Measurements from ENCODE around the gene APC2. TPM values are rescaled to one million over a fixed set of nuclear protein-coding genes. Genes with fewer than 3 reads are reported as not detected.
A peak's percentile ranks its signal among the peaks of the same experiment; 100 is the strongest.

Gene APC2
- total RNA-seq, 1 experiment from 2014 or later, result 1.4 TPM

GRCh38 chr19:1408300-1409203, 41.4 kb upstream of the APC2 start (continued):
- TF ChIP-seq RELA (CRISPR knock-in tag; IDR thresholded peaks at IDR 0.05; ENCODE audit: borderline replicate concordance), result peak; percentile 24; the same call in 1 of the 2 replicates
- TF ChIP-seq FOXP1 (CRISPR knock-in tag; IDR thresholded peaks at IDR 0.05; ENCODE audit: borderline replicate concordance), result no peak
- TF ChIP-seq USF2 (CRISPR knock-in tag; IDR thresholded peaks at IDR 0.05), result no peak
- no peak for TF ChIP-seq FOXP4 (CRISPR knock-in tag; IDR thresholded peaks at IDR 0.05)
- TF ChIP-seq JAZF1 (CRISPR knock-in tag; IDR thresholded peaks at IDR 0.05), result no peak
- no peak for TF ChIP-seq E2F1 (CRISPR knock-in tag; IDR thresholded peaks at IDR 0.05)
- no peak for TF ChIP-seq OVOL2 (CRISPR knock-in tag; IDR thresholded peaks at IDR 0.05; ENCODE audit: borderline replicate concordance)

- ATAC-seq (no peak), DNase-seq (ENCODE audit: low spot score) (no peak)
- Mint-ChIP-seq H3K4me1 (peaks cover 51% of the 10 kb centered on the region), H3K4me3 (peak overlapping the region; percentile 95), H3K9me3 (no peaks in the 10 kb centered on the region), H3K27me3 (ENCODE audit: low read depth) (no peaks in the 10 kb centered on the region; the same call in 1 of the 2 replicates), H3K27ac (peak overlapping the region; percentile 96), H3K36me3 (peaks cover 24% of the 10 kb centered on the region)
- CTCF ChIA-PET, result interaction anchor here (0.9 kb wide), 1 partner anchor 143 kb away, joined by 3 read pairs; no protein-coding TSS in a partner anchor
- POLR2A ChIA-PET, result interaction anchor here (1.0 kb wide), 1 partner anchor 27 kb away, joined by 3 read pairs; no protein-coding TSS in a partner anchor
- no peak for TF ChIP-seq HMGA2 (CRISPR knock-in tag; IDR thresholded peaks at IDR 0.05)
- TF ChIP-seq ZNF138 (CRISPR knock-in tag; conservative IDR thresholded peaks at IDR 0.05), result no peak
- no peak for TF ChIP-seq SP1 (CRISPR knock-in tag; conservative IDR thresholded peaks at IDR 0.05)
- no peak for TF ChIP-seq ZNF317 (CRISPR knock-in tag; IDR thresholded peaks at IDR 0.05; ENCODE audit: borderline replicate concordance, low read depth)
- TF ChIP-seq ZNF263 (CRISPR knock-in tag; IDR thresholded peaks at IDR 0.05; ENCODE audit: low read depth), result 0 out of 2 replicates have a peak, but pooled peaks have one; percentile 36
- TF ChIP-seq, protein P1, sequence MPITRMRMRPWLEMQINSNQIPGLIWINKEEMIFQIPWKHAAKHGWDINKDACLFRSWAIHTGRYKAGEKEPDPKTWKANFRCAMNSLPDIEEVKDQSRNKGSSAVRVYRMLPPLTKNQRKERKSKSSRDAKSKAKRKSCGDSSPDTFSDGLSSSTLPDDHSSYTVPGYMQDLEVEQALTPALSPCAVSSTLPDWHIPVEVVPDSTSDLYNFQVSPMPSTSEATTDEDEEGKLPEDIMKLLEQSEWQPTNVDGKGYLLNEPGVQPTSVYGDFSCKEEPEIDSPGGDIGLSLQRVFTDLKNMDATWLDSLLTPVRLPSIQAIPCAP (CRISPR knock-in tag; IDR thresholded peaks at IDR 0.05), result no peak
- TF ChIP-seq NR2C2 (CRISPR knock-in tag; IDR thresholded peaks at IDR 0.05), result no peak
- TF ChIP-seq USF1 (CRISPR knock-in tag; IDR thresholded peaks at IDR 0.05), result no peak
These were observed 40.5 kb upstream of the APC2 start for GRCh38 chr19:1409204-1410005.

Data from WTC11 (cell line).